CMK (cell line): ENCODE data around the gene OXTR.

Experiments used
- DNase-seq: peaks from one replicate; pipeline ENCODE4 v3.0.0-alpha.2; 2010; ENCODE audit warnings: low read depth

The OXTR gene

GRCh38 chr3:8769088-8769822 is at the start of gene OXTR:
Gene OXTR, minus strand, starts transcription at chr3:8769613. Its CDS starts 1,426 bp downstream, at chr3:8768187.
- no peak for DNase-seq

DNA sequence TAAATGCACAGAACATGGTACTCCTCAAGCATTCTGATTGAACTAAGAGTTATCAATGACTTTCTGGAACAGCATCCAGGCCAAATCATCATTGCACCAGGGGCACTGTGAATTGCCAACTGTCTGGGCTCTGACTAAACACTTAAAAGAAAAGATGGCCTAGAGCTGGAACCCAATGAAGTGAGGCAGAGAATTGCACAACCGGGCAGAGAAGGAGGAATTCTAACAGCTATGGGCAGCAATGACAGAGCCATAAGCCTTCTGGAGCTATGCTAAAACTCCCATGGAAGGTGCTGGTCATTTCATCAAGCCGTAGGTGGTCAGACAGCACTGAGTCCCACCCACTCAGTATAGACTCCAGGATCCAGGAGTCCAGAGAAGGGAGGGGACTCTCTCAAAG is 48.1 kb upstream of the OXTR start:
- no peak for DNase-seq

DNA sequence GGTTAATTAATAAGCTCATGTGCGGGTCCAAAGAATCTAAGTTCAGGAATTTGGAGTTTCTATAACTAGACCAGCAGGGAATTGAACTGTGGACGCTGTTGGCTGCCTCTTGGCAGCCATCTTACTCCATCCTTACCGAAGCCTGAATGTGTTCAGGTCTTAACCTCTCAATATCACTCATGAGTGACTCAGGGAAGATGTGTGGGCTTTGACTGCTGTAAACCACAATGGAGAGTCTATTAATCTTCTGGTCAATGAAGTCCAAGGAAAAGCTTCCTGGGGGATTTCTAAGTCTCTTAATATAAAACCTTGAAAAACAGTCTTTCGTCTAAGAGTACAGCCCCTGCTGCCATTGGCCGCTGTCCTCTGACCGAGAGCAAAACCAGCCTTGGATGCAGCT is 46.7 kb upstream of the OXTR start:
- no peak for DNase-seq

DNA sequence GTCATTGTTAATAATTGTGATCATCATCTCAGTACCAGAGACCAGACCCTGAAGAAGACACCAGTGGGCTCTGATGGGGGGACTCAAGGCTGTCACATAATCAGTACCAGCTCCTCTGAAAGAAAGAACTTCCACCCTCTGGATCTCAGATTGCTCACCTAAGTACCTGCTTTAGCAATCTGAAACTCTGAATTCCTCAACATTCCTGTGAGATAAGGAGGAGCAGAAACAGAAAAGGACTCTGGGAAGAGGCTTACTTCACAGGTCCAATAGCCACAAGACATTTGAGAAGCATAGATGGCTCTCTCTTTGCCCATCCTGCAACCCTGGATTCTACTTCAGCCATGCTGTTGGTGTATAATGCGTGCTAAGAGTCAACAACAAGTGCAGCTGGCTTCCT is 44.0 kb upstream of the OXTR start:
- no peak for DNase-seq

DNA sequence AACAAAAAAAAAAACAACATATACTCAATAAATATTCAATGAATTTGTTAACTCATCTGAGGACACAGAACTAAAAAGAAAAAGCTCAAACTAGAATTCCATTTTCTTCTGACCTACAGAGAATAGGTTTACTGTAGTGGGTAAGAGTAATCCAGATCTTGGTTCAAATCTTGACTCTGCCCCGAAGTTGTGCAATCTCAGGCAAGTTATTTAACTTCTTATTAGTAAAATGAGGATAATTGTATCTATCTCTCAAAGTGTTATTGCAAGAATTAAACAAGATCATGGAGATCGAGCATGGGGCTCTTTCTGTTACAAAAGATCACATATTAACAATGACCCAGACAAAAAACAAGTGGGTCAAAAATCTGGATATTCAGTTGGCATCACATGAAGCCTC is 41.1 kb upstream of the OXTR start:
- no peak for DNase-seq

DNA sequence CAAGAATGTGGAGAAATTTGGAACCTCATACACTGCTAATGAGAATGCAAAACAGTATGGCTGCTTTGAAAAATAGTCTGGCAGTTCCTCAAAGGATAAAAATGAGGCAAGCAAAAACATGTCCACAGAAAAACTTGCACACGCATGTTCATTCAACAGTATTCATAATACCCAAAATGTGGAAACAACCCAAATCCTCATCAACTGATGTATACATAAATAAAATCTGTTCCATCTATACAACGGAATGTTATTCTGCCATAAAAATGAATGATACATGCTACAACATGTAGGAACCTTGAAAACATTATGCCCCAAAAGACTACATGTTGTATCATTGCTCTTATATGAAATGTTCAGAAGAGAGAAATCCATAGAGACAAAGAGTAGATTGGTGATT is 36.4 kb upstream of the OXTR start:
- no peak for DNase-seq

- DNase-seq: no peak
These were observed 32.8 kb upstream of the OXTR start for GRCh38 chr3:8802256-8802655.

GRCh38 chr3:8800016-8800415 is 30.6 kb upstream of the OXTR start:
- no peak for DNase-seq

DNA sequence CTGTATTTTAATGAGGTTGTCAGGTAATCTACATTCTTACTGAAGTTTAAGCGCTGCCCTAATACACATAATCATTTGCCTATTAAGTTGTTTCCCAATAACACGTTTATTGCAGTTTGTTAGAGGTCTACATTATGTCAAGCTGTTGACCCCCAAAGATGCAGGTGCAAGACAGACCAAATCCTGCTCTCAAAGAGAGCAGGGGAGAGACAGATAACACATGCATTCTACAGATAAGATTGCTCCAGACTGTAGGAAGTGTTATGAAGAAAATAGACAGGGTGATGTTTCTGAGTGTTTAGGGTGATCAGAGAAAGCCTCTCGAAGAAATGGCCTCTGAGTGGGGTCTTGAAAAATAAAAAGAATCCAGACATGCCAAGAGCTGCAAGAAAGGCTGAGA is 24.8 kb upstream of the OXTR start:
- no peak for DNase-seq

- no peak for DNase-seq
These were observed 23.8 kb upstream of the OXTR start for GRCh38 chr3:8793242-8793641.

- no peak for DNase-seq
These were observed 21.1 kb upstream of the OXTR start for GRCh38 chr3:8790529-8790928.

DNA sequence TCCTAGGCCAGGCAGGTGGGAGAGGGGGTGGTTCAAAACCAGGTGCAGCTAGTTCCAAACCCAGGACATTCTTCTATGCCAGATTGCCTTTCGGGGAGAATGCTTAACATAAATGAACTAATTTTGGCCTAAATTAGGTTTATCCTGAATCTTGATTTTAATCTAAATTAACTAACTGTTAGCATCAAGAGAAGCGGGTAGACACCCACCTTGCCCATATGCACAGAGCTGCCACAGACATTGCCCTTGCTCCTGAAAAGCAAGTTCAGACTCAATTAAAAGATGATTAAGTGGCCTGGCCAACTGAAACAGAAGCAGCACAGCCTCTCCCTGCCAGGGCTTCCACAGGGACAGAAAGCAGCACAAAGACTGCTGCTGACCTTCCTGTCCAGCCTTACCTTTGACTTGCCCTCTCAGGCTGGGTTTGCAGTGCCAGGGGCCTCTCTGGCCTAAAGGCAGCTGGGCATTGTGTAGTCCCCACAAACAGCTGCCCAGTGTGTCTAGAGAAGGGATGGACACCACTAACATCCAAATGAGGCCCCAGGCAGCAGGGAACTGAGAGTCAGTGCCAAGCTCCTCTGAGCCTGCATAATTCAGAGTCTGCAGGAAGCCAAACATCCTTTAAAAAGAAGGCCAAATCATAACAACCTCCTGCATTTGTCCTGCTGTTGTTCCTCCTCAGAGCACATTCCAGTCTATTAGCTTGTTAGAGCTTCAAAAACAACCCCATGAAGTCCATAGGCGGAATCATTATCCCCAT is 15.4 kb upstream of the OXTR start:
- DNase-seq: no peak

GRCh38 chr3:8780279-8780678 is 10.9 kb upstream of the OXTR start:
- DNase-seq: no peak

- no peak for DNase-seq
These were observed 9.1 kb upstream of the OXTR start for GRCh38 chr3:8778475-8778874.

DNA sequence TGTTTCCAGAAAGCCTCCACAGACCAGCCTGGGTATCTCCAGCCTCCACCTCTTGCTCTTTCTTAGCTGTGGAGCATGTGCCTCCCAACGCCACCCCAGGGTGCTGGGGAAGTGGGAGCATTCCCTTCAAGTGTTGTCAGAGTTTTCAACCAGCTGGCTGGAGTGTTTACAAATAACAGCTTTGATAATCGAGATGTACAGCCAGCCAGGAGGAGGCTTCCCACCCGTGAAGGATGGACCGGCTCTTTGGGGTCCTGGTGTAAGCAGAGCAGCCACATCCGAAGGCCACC is 8.5 kb upstream of the OXTR start:
- no peak for DNase-seq

DNA sequence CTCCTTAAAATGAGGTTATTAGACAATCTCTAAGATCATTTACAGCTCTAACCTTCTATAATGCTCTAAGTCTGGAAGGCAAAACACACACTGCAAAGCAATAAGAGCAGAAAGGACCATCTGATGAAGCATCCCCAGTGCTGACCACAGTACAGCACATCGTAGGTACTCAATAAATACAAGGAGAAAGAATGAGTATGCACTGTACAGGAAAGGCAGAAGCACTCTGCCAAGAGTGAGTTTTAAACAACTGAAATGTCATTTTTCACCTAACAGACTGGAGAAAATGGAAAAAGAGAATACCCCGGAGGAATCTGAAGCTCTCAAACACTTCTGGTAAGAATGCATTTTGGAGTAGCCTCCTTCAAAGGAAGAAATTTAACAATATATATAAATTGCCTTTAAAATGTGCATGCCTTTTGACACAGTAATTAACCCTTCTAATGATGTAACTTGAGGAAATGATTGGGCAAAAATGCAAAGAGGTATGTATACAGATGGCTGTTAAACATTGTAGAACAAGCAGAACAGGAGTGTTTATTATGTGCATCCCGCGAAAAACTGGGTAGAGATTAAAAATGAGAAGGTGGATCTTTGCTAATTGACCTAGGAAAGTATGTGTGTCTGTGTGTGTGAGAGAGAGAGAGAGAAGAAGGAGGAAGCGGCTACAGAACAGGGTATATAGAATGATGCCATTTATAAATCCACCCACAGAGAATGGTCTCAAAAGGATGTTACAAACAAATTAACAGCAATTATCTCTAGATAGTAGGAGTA is 8.0 kb upstream of the OXTR start:
- DNase-seq: no peak

DNA sequence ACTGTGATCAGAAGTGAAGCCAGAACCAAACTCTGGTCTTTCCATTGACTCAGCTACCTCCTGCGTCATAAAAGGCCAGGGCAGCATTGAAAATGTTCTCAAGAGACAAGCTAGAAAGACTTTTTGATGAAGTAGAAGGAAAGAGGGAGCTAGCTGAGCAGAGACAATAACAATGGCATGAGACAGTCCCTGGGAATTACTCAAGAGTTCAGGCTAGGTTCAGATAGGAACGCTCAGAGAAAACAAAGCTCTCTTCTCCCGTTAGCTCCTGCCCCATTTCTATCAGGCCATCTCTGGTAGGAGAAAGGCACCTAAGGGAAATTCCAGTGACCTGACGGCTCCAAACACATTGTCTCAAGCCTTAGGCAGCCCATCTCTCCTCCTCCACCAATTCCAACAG is 7.0 kb upstream of the OXTR start:
- no peak for DNase-seq

DNA sequence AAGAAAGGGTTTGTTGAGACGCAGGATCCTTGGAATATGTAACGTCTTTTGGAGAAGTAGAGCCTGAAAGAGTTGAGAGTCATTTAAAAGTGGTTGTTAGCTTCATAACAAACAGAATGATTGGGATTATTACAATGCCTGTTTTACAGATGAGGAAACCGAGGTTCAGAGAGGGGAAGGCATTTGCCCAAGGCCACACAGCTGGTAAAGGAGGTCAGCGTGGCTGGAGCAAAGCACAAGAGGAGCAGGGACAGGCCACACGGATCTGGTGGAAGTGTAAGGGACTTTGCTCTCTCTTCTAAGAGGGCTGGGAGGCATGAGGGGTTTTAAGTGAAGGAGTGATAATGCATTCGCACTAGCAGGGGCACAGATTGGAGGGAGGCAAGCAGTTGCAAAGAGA is 6.2 kb upstream of the OXTR start:
- DNase-seq: no peak

DNA sequence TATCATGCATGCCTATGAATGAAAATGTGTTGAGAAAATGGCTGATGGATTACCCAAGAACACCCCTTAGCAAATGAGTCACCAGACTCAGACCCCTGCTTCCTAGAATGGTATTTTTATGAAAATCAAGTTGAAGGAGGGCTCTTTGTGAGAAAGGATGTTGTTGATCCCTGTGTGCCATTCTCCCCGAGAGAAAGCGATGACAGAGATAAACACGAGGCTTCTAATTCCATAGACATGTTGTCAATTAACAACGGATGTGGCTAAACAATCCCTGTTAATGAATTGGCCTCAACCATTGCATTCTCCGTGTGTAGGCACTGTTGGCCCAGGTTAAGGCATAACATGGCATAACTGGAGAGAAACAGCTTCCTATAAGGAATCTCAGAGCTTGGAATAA is 5.8 kb upstream of the OXTR start:
- no peak for DNase-seq

GRCh38 chr3:8773941-8774542 is 4.6 kb upstream of the OXTR start:
- DNase-seq: no peak

DNA sequence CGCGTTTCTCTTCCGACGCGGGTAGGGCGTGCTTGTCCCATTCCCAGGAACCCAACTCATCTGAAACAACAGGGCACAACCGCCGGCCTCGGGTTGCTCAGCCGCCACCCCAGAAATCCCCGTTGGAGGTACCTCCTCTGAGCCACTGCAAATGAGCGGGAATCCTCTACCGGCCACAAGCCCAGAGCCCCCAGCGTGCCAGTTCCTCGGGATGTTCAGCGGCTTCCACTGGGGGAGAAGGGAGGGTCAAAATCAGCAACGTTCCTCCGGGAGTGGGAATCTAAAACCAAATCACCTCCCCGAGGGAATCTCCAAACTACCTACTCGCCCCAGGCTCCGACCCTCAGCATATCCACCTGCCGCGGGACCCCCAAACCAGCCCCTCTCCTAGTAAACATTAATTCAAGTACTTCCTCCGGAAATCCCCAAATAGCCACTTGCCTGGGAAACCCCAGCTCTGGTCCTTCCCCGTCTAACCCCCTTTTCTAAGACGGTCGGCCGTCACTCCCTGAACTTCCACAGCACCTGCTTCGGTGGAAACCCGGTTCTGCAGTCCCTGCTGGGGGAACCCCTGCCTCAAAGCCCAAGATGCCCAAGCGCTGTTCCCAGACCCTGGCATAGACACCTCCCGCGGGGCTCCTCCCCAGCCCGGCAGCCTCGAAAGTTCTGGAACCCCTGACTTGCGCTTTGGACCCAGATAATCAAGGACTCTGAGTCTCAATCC is 887 bp downstream of the OXTR start:
- DNase-seq: no peak

- DNase-seq: no peak
These were observed 1.6 kb downstream of the OXTR start for GRCh38 chr3:8767667-8768363.
